GM18873 (cell line): ENCODE data around the gene MGST1.
"Not testable (repeated sequence)": the region's sequence is repeated elsewhere in the genome, so short reads cannot be mapped to it uniquely, and the experiment has no call there.

Experiments used
- ATAC-seq: cut with Tn5 transposase; IDR thresholded peaks from one replicate; pipeline ENCODE4 v1.9.1; 2021; ENCODE audit warnings: mild to moderate bottlenecking, moderate library complexity, moderate number of reproducible peaks; ENCODE audit not compliant: unreplicated experiment, low FRiP score

Gene MGST1

GRCh38 chr12:16349131-16349460, 1.7 kb downstream of the MGST1 start:
- no peak for ATAC-seq

- ATAC-seq, result no peak
These were observed 3.2 kb downstream of the MGST1 start for GRCh38 chr12:16350682-16351081.

GRCh38 chr12:16352481-16352880, 5.0 kb downstream of the MGST1 start:
- no peak for ATAC-seq

- no peak for ATAC-seq
These were observed 11.4 kb downstream of the MGST1 start for GRCh38 chr12:16358878-16359277.

GRCh38 chr12:16359512-16360491, 12.4 kb downstream of the MGST1 start:
- ATAC-seq, result no peak

- ATAC-seq, result no peak
These were observed 13.8 kb downstream of the MGST1 start for GRCh38 chr12:16361142-16361783.

GRCh38 chr12:16362550-16362949, 15.1 kb downstream of the MGST1 start:
- no peak for ATAC-seq

GRCh38 chr12:16369156-16369555, 21.7 kb downstream of the MGST1 start:
- no peak for ATAC-seq

- ATAC-seq, result no peak
These were observed 22.7 kb downstream of the MGST1 start for GRCh38 chr12:16370096-16370495.

- not testable (repeated sequence) for ATAC-seq
These were observed 35.3 kb downstream of the MGST1 start for GRCh38 chr12:16382652-16383312.

- ATAC-seq, result no peak
These were observed 37.3 kb downstream of the MGST1 start for GRCh38 chr12:16384732-16385131.

GRCh38 chr12:16385782-16386646, 38.6 kb downstream of the MGST1 start:
- ATAC-seq, result no peak

GRCh38 chr12:16387919-16388318, 40.5 kb downstream of the MGST1 start:
- no peak for ATAC-seq

- ATAC-seq, result no peak
These were observed 42.1 kb downstream of the MGST1 start for GRCh38 chr12:16389594-16389993.

- ATAC-seq, result no peak
These were observed 45.5 kb downstream of the MGST1 start for GRCh38 chr12:16392846-16393535.

GRCh38 chr12:16399101-16399500, 51.7 kb downstream of the MGST1 start:
- no peak for ATAC-seq

GRCh38 chr12:16401835-16402234, 54.4 kb downstream of the MGST1 start:
- not testable (repeated sequence) for ATAC-seq

GRCh38 chr12:16407346-16407745, 59.9 kb downstream of the MGST1 start:
- ATAC-seq, result no peak
